Parathyroid adenoma (tissue), 2 donors: ENCODE data around the gene UQCRH.
A peak's percentile ranks its signal among the peaks of the same experiment; 100 is the strongest.
"Not testable (repeated sequence)": the region's sequence is repeated elsewhere in the genome, so short reads cannot be mapped to it uniquely, and the experiment has no call there.

Experiments
- H2AFZ ChIP-seq: fragments of 300-600 bp; sonication (generic); one replicate; pipeline ENCODE4 v1.7.0; 2017; ENCODE audit warnings: antibody characterized with exemption, mild to moderate bottlenecking
- H3K27ac ChIP-seq: fragments of 300-600 bp; sonication (generic); one replicate; pipeline ENCODE4 v1.7.0; 2017
- H3K27me3 ChIP-seq: fragments of 300-600 bp; sonication (generic); one replicate; pipeline ENCODE4 v1.7.0; 2017; ENCODE audit warnings: low read length; ENCODE audit not compliant: control insufficient read depth, insufficient read depth
- H3K36me3 ChIP-seq: fragments of 300-600 bp; sonication (generic); one replicate; pipeline ENCODE4 v1.7.0; 2017; ENCODE audit warnings: low read length; ENCODE audit not compliant: control insufficient read depth, insufficient read depth
- H3K4me1 ChIP-seq: fragments of 300-600 bp; sonication (generic); one replicate; pipeline ENCODE4 v1.7.0; 2017; ENCODE audit warnings: control low read depth
- H3K4me2 ChIP-seq: fragments of 300-600 bp; sonication (generic); one replicate; pipeline ENCODE4 v1.7.0; 2017; ENCODE audit warnings: low read length
- H3K4me3 ChIP-seq: fragments of 300-600 bp; sonication (generic); one replicate; pipeline ENCODE4 v1.7.0; 2017; ENCODE audit warnings: low read depth, low read length
- H3K79me2 ChIP-seq: fragments of 300-600 bp; sonication (generic); one replicate; pipeline ENCODE4 v1.7.0; 2017; ENCODE audit warnings: control low read depth
- H3K9ac ChIP-seq: fragments of 300-600 bp; sonication (generic); one replicate; pipeline ENCODE4 v1.7.0; 2017; ENCODE audit warnings: mild to moderate bottlenecking
- H3K9me3 ChIP-seq: fragments of 300-600 bp; sonication (generic); one replicate; pipeline ENCODE4 v1.7.0; 2017; ENCODE audit warnings: low read length; ENCODE audit not compliant: control insufficient read depth
- CTCF ChIP-seq: fragments of 300-600 bp; sonication (generic); IDR thresholded peaks from one replicate; pipeline ENCODE4 v1.7.0; 2017; ENCODE audit warnings: antibody characterized with exemption, mild to moderate bottlenecking
- donor health status: primary hyperparathyroidism.

UQCRH gene

GRCh38 chr1:46309401-46310159 is 6.1 kb downstream of the UQCRH start:
- no peak overlapping the region for H3K9ac ChIP-seq
- no peak overlapping the region for H3K4me3 ChIP-seq
- H3K27me3 ChIP-seq = no peaks in the 10 kb centered on the region
- no peak for TF ChIP-seq CTCF
- no peaks in the 10 kb centered on the region for H3K4me1 ChIP-seq
- H3K9me3 ChIP-seq = no peaks in the 10 kb centered on the region
- H3K27ac ChIP-seq = no peak overlapping the region
- peaks cover 26% of the 10 kb centered on the region for H3K79me2 ChIP-seq
- no peak overlapping the region for H3K4me2 ChIP-seq
- no peaks in the 10 kb centered on the region for H3K36me3 ChIP-seq
- H2AFZ ChIP-seq = no peak overlapping the region

- H3K4me3 ChIP-seq = no peak overlapping the region
- H3K9ac ChIP-seq = no peak overlapping the region
- H3K27me3 ChIP-seq = no peaks in the 10 kb centered on the region
- no peak overlapping the region for H2AFZ ChIP-seq
- peaks cover 21% of the 10 kb centered on the region for H3K79me2 ChIP-seq
- H3K9me3 ChIP-seq = no peaks in the 10 kb centered on the region
- H3K4me2 ChIP-seq = no peak overlapping the region
- TF ChIP-seq CTCF = no peak
- H3K4me1 ChIP-seq = no peaks in the 10 kb centered on the region
- H3K27ac ChIP-seq = no peak overlapping the region
- no peaks in the 10 kb centered on the region for H3K36me3 ChIP-seq
These were observed 6.8 kb downstream of the UQCRH start for GRCh38 chr1:46310321-46310720.

GRCh38 chr1:46315669-46316403 is 12.3 kb downstream of the UQCRH start:
- no peak for TF ChIP-seq CTCF
- Histone ChIP-seq H3K4me2 (peak overlapping the region; percentile 40), H3K79me2 (no peaks in the 10 kb centered on the region), H3K4me1 (no peaks in the 10 kb centered on the region), H3K27me3 (no peaks in the 10 kb centered on the region), H3K27ac (peak overlapping the region; percentile 16), H3K9ac (no peak overlapping the region), H2AFZ (no peak overlapping the region), H3K36me3 (no peaks in the 10 kb centered on the region), H3K4me3 (peak overlapping the region; percentile 38), H3K9me3 (no peaks in the 10 kb centered on the region)

- no peak for TF ChIP-seq CTCF
- Histone ChIP-seq H3K4me1 (no peaks in the 10 kb centered on the region), H2AFZ (no peak overlapping the region), H3K4me2 (no peak overlapping the region), H3K36me3 (no peaks in the 10 kb centered on the region), H3K27ac (no peak overlapping the region), H3K27me3 (no peaks in the 10 kb centered on the region), H3K79me2 (no peaks in the 10 kb centered on the region), H3K9me3 (no peaks in the 10 kb centered on the region), H3K4me3 (no peak overlapping the region), H3K9ac (no peak overlapping the region)
These were observed 13.8 kb downstream of the UQCRH start for GRCh38 chr1:46317323-46317722.

- not testable (repeated sequence) for H3K27me3 ChIP-seq, H3K4me3 ChIP-seq, H3K27ac ChIP-seq, H3K79me2 ChIP-seq, H3K36me3 ChIP-seq, H3K4me1 ChIP-seq, H3K4me2 ChIP-seq, H2AFZ ChIP-seq, H3K9ac ChIP-seq, H3K9me3 ChIP-seq
These were observed 15.8 kb downstream of the UQCRH start for GRCh38 chr1:46319301-46319700.

GRCh38 chr1:46319960-46320914 is 16.7 kb downstream of the UQCRH start:
- not testable (repeated sequence) for H3K36me3 ChIP-seq, H3K4me3 ChIP-seq, H3K4me2 ChIP-seq, H3K9me3 ChIP-seq, H3K79me2 ChIP-seq, H3K27me3 ChIP-seq, H3K4me1 ChIP-seq, H2AFZ ChIP-seq, H3K9ac ChIP-seq, H3K27ac ChIP-seq

GRCh38 chr1:46322191-46322590 is 18.7 kb downstream of the UQCRH start:
- H3K4me2 ChIP-seq, H3K36me3 ChIP-seq, H3K9me3 ChIP-seq, H3K27ac ChIP-seq, H3K9ac ChIP-seq, H3K4me1 ChIP-seq, H3K27me3 ChIP-seq, H3K4me3 ChIP-seq, H2AFZ ChIP-seq, H3K79me2 ChIP-seq: not testable (repeated sequence)
